Dermis blood vessel endothelial cell (primary cell): ENCODE results near the gene VEPH1. TPM values are rescaled to one million over a fixed set of nuclear protein-coding genes. Genes with fewer than 3 reads are reported as not detected.

ENCODE experiments used
- DNase-seq: peaks from one replicate; pipeline ENCODE4 v3.0.0; 2010
- total RNA-seq: library from RNA; depleted of rRNA; stranded (reverse); fragments of >200 nt; gene quantifications from 2 replicates; pipeline ENCODE4 v1.2.3, GENCODE V29; 2014

Gene VEPH1
- total RNA-seq, 1 donor from 2014 or later: 8.2 TPM

- DNase-seq: no peak
Measured at GRCh38 chr3:157423337-157423736, 79.9 kb downstream of the VEPH1 start.

GRCh38 chr3:157420606-157421130 is 82.5 kb downstream of the VEPH1 start:
- no peak for DNase-seq

GRCh38 chr3:157418104-157418503 is 85.1 kb downstream of the VEPH1 start:
- DNase-seq: peak; percentile 87

- peak; percentile 65 for DNase-seq
Measured at GRCh38 chr3:157417247-157417646, 86.0 kb downstream of the VEPH1 start.

- DNase-seq: peak; percentile 44
Measured at GRCh38 chr3:157416347-157417087, 86.7 kb downstream of the VEPH1 start.

- no peak for DNase-seq
Measured at GRCh38 chr3:157414861-157415260, 88.4 kb downstream of the VEPH1 start.

GRCh38 chr3:157412323-157412855 is 90.8 kb downstream of the VEPH1 start:
- no peak for DNase-seq

GRCh38 chr3:157410945-157411344 is 92.3 kb downstream of the VEPH1 start:
- no peak for DNase-seq

GRCh38 chr3:157409516-157409915 is 93.7 kb downstream of the VEPH1 start:
- DNase-seq: no peak

GRCh38 chr3:157408499-157409149 is 94.6 kb downstream of the VEPH1 start:
- DNase-seq: no peak

GRCh38 chr3:157407769-157408168 is 95.4 kb downstream of the VEPH1 start:
- DNase-seq: no peak

- DNase-seq: peak; percentile 44
Measured at GRCh38 chr3:157406394-157406793, 96.8 kb downstream of the VEPH1 start.

- peak; percentile 32 for DNase-seq
Measured at GRCh38 chr3:157405457-157405856, 97.8 kb downstream of the VEPH1 start.

GRCh38 chr3:157404381-157404780 is 98.8 kb downstream of the VEPH1 start:
- no peak for DNase-seq

- no peak for DNase-seq
Measured at GRCh38 chr3:157398598-157398997, 104.6 kb downstream of the VEPH1 start.

GRCh38 chr3:157394411-157394810 is 108.8 kb downstream of the VEPH1 start:
- DNase-seq: no peak

- no peak for DNase-seq
Measured at GRCh38 chr3:157393113-157393512, 110.1 kb downstream of the VEPH1 start.

GRCh38 chr3:157392104-157392503 is 111.1 kb downstream of the VEPH1 start:
- no peak for DNase-seq

- DNase-seq: no peak
Measured at GRCh38 chr3:157390713-157391515, 112.3 kb downstream of the VEPH1 start.

GRCh38 chr3:157388976-157389375 is 114.2 kb downstream of the VEPH1 start:
- peak; percentile 50 for DNase-seq

GRCh38 chr3:157387708-157388435 is 115.3 kb downstream of the VEPH1 start:
- DNase-seq: no peak

- DNase-seq: peak; percentile 59
Measured at GRCh38 chr3:157384491-157384890, 118.7 kb downstream of the VEPH1 start.
